Islet precursor cell (in vitro differentiated cells): ENCODE results near the gene ZNF470.

ENCODE experiments used
- DNase-seq: peaks from one replicate; pipeline ENCODE4 v3.0.0-alpha.2; 2018

Gene ZNF470

GRCh38 chr19:56611288-56611687 is 44.0 kb downstream of the ZNF470 start:
- no peak for DNase-seq

DNA sequence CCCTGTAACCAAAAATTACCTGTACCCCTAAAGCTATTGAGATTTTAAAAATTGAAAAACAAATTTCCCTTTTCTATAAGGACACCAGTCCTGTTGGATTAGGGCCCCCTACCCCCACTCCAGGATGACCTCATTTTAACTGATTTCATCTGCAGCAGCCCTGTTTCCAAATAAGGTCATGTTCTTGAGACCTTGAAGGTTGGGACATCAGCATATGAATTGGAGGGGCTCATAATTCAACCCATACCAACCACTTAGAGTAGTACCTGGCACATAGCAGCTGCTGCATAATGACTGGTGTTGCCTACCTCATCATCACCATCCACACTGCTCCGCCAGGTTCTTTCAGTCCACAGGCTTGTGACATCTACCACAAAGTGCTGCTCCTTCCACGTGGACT is 45.5 kb downstream of the ZNF470 start:
- no peak for DNase-seq

DNA sequence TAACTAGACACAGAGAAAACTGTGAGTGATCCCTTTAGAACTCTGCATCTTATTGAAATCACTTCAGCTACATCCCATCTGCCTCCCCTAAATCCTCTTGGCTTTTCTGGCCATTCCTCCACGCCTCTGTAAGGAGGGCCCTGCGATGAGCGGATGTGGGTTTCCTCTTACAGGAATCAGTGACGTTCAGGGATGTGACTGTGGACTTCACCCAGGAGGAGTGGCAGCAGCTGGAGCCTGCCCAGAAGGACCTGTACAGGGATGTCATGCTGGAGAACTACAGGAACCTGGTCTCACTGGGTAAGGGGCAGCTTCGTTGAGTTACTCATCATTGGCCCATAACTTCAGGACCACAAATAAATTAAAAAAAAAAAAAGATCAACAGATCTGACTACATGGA is 46.4 kb downstream of the ZNF470 start:
- no peak for DNase-seq

DNA sequence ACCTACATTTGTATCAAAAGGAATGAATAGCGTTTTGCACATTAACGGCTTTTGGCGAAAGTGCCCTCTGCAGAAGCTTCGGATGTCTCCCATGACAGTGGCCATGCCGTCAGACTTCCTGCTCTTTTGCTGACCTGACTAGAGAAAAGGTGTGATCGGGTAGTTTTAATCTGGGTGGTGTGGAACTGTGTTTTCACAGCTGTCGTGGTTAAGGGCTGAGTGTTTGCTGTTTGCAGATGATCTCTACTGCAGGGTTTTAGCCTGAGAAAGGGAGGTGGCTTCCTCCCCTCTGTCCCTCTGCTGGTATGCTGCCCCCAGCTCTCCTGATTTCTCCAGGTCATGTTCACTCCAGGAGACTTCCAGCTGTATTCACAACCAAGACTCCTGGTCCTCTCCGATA is 50.3 kb downstream of the ZNF470 start:
- DNase-seq, result no peak

GRCh38 chr19:56619121-56619520 is 51.9 kb downstream of the ZNF470 start:
- no peak for DNase-seq

GRCh38 chr19:56622374-56622773 is 55.1 kb downstream of the ZNF470 start:
- no peak for DNase-seq

DNA sequence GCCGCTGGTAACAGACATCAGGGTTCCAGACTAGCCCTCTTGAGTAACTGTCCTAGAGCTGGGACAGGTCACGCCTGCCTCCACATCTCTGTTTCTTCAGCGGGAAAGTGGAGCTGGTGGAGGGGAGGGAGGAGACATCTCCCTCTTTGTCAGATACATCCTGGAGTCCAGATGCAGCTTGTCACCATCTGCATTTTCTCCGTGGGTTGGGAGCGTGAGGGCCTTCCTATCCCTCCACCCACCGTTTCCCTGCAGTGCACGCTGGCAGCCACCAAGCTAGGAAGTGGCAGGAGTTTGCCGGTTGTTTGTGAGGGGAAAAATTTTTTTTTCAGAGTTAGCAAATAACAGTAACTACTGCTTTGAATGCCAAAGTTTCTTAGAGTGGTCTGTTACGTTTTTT is 55.7 kb downstream of the ZNF470 start:
- no peak for DNase-seq

DNA sequence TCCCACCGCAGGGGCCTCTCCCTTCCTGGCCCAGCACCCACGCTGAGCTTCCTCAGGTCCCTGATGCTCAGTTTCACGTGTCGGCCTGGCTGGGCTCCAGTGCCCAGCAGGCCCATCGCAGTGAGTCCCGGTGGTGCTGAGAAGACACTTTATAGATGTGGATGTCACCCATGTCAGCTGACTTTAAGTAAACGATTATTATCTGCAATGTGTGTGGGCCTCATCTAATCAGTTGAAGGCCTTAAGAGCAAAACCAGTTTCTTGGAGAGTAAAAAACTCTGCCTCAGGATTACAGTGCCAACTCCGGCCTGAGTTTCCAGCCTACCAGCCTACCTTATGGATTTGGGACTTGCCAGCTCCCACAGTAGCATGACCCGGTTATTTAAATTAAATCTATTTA is 58.4 kb downstream of the ZNF470 start:
- no peak for DNase-seq

- DNase-seq, result no peak
These were observed 65.8 kb downstream of the ZNF470 start for GRCh38 chr19:56633021-56633420.

- DNase-seq, result peak; percentile 85
These were observed 70.8 kb downstream of the ZNF470 start for GRCh38 chr19:56637976-56638555.
